CD4-positive, alpha-beta T cell treated with Interferon alpha-2 for 1 hour (primary cell): Measurements from ENCODE around the gene HPCA.
A peak's percentile ranks its signal among the peaks of the same experiment; 100 is the strongest.

Source experiments
- DNase-seq, 2 donors: peaks; one replicate each; pipeline ENCODE4 v3.0.0-alpha.2; 2020 to 2022

HPCA gene

GRCh38 chr1:32886004-32886827, at the start of gene HPCA:
HPCA (plus strand) TSS chr1:32886491; CDS start chr1:32888899, 2,408 bp downstream.
- DNase-seq: peak in 1 of 2 donors; percentile 27

GRCh38 chr1:32848354-32849063, 37.8 kb upstream of the HPCA start:
- DNase-seq: no peak

GRCh38 chr1:32855861-32856617, 30.3 kb upstream of the HPCA start:
- DNase-seq: no peak

GRCh38 chr1:32858136-32858535, 28.2 kb upstream of the HPCA start:
- DNase-seq: no peak

- no peak for DNase-seq
These were observed 27.5 kb upstream of the HPCA start for GRCh38 chr1:32858791-32859190.

GRCh38 chr1:32859915-32860314, 26.4 kb upstream of the HPCA start:
- no peak for DNase-seq

- DNase-seq: no peak
These were observed 25.7 kb upstream of the HPCA start for GRCh38 chr1:32860566-32860965.

GRCh38 chr1:32861904-32862695, 24.2 kb upstream of the HPCA start:
- DNase-seq: no peak

- DNase-seq: no peak
These were observed 22.9 kb upstream of the HPCA start for GRCh38 chr1:32863218-32863880.

- no peak for DNase-seq
These were observed 22.4 kb upstream of the HPCA start for GRCh38 chr1:32863881-32864245.

- DNase-seq: no peak
These were observed 21.8 kb upstream of the HPCA start for GRCh38 chr1:32864375-32865019.

- no peak for DNase-seq
These were observed 20.5 kb upstream of the HPCA start for GRCh38 chr1:32865639-32866405.

GRCh38 chr1:32867151-32867550, 19.1 kb upstream of the HPCA start:
- DNase-seq: no peak

- DNase-seq: no peak
These were observed 18.6 kb upstream of the HPCA start for GRCh38 chr1:32867671-32868070.

GRCh38 chr1:32868085-32868484, 18.2 kb upstream of the HPCA start:
- DNase-seq: no peak

- no peak for DNase-seq
These were observed 17.4 kb upstream of the HPCA start for GRCh38 chr1:32868806-32869455.

- no peak for DNase-seq
These were observed 16.2 kb upstream of the HPCA start for GRCh38 chr1:32869923-32870614.

- DNase-seq: no peak
These were observed 15.5 kb upstream of the HPCA start, which contains the start of gene FNDC5 for GRCh38 chr1:32870615-32871363. FNDC5 (minus strand) TSS chr1:32870912.
